NCI-H2227 (cell line): ENCODE results near the gene PDCD11.
A peak's percentile ranks its signal among the peaks of the same experiment; 100 is the strongest.
"Not testable (repeated sequence)": the region's sequence is repeated elsewhere in the genome, so short reads cannot be mapped to it uniquely, and the experiment has no call there.

Experiments
- DNase-seq: peaks from one replicate; lab custom pipeline; 2025; ENCODE audit not compliant: unreplicated experiment; lab: John Stamatoyannopoulos, UW

Gene PDCD11

GRCh38 chr10:103396067-103396788, at the start of gene PDCD11, which contains the start of gene ATP5MK:
Gene PDCD11, plus strand, starts transcription at chr10:103396626. Its CDS starts 1,801 bp downstream, at chr10:103398427.
Gene ATP5MK, minus strand, starts transcription at chr10:103396475. Its CDS starts 4,018 bp downstream, at chr10:103392457.
- DNase-seq, result peak; percentile 96

- DNase-seq, result no peak
These were observed 46.3 kb upstream of the PDCD11 start for GRCh38 chr10:103350175-103350516.

- DNase-seq, result peak; percentile 90
These were observed 45.7 kb upstream of the PDCD11 start, which contains the start of gene PCGF6 for GRCh38 chr10:103350517-103351260. Gene PCGF6, minus strand, starts transcription at chr10:103351140. Its CDS starts 74 bp downstream, at chr10:103351066.

GRCh38 chr10:103353281-103353680, 43.1 kb upstream of the PDCD11 start:
- DNase-seq, result no peak

GRCh38 chr10:103354567-103354966, 41.9 kb upstream of the PDCD11 start:
- DNase-seq, result not testable (repeated sequence)

- DNase-seq, result no peak
These were observed 40.4 kb upstream of the PDCD11 start for GRCh38 chr10:103355906-103356599.

- DNase-seq, result not testable (repeated sequence)
These were observed 36.9 kb upstream of the PDCD11 start for GRCh38 chr10:103359493-103359892.

GRCh38 chr10:103360791-103361190, 35.6 kb upstream of the PDCD11 start:
- DNase-seq, result not testable (repeated sequence)

- DNase-seq, result no peak
These were observed 29.0 kb upstream of the PDCD11 start for GRCh38 chr10:103367379-103367781.

GRCh38 chr10:103367782-103368518, 28.5 kb upstream of the PDCD11 start, which contains the start of gene TAF5:
Gene TAF5, plus strand, starts transcription at chr10:103367976. Its CDS starts 14 bp downstream, at chr10:103367990.
- peak; percentile 93 for DNase-seq

- no peak for DNase-seq
These were observed 22.9 kb upstream of the PDCD11 start for GRCh38 chr10:103373544-103373943.

- DNase-seq, result no peak
These were observed 22.2 kb upstream of the PDCD11 start for GRCh38 chr10:103374263-103374662.

- DNase-seq, result no peak
These were observed 13.7 kb upstream of the PDCD11 start for GRCh38 chr10:103382769-103383168.

GRCh38 chr10:103394180-103394579, 2.2 kb upstream of the PDCD11 start:
- no peak for DNase-seq

- DNase-seq, result peak; percentile 6
These were observed 716 bp upstream of the PDCD11 start for GRCh38 chr10:103395754-103396066.

GRCh38 chr10:103396789-103397087, 312 bp downstream of the PDCD11 start:
- no peak for DNase-seq

- DNase-seq, result peak; percentile 5
These were observed 882 bp downstream of the PDCD11 start for GRCh38 chr10:103397191-103397825.

GRCh38 chr10:103413564-103413963, 17.1 kb downstream of the PDCD11 start:
- no peak for DNase-seq

- no peak for DNase-seq
These were observed 19.2 kb downstream of the PDCD11 start for GRCh38 chr10:103415581-103415980.

- peak; percentile 55 for DNase-seq
These were observed 20.2 kb downstream of the PDCD11 start for GRCh38 chr10:103416436-103417147.
